ENCODE data around the gene PARK7.

The PARK7 gene

DNA sequence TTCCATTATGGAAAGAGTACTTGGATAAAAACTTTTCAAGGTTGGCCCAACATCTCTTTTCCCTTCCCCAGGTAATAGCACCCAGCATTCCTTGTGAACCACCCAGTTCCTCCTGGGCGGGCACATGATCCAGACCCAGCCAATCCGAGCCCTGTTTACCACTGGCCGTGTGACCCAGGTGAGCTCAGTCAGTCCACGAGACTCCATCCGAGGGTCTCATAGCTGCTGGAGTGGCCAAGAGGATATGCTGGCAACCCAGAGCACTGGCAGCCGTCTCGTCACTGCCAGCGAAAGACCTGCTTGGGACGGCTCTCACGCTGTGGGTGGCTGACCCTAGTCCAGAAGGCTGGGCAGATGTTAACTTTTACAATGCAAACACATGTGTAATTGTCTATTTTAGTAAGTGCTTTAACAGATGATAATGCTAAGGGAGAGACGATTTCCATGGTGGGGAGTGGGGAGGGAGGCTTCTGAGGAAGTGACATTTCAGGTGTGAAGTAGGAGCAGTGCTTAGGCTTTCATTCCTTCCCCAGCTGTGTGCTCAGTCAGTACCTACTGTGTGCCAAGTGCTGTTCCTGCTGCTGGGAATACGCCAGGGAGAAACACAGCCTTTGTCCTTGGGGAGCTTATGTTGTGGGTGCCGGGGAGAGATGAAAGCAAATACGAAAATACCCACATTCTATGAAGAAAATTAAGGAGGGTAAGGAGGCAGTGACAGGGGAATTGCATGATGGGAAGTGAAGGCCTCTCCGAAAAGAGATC lies 24.5 kb downstream of the PARK7 start:
- no peak for DNase-seq

- DNase-seq: no peak
Observed at GRCh38 chr1:7987528-7987927, 26.0 kb downstream of the PARK7 start.

DNA sequence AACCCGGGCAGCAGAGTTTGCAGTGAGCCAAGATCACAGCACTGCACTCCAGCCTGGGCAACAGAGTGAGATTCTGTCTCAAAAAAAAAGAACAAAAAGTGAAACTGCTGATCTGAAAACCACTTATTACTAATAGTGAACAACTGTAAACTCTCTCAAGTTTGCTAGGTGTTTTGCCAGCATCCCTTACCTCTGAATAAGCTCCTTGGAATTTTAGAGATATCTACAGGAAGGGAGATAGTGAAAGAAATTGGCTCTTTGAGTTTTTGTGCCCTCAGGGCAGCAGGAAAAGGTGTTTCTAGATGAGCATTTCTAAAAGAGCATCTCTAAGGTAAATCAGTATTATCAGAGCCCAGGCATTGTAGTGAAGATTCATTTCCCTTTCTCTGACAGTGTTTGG lies 27.1 kb downstream of the PARK7 start:
- DNase-seq: peak; percentile 9

DNA sequence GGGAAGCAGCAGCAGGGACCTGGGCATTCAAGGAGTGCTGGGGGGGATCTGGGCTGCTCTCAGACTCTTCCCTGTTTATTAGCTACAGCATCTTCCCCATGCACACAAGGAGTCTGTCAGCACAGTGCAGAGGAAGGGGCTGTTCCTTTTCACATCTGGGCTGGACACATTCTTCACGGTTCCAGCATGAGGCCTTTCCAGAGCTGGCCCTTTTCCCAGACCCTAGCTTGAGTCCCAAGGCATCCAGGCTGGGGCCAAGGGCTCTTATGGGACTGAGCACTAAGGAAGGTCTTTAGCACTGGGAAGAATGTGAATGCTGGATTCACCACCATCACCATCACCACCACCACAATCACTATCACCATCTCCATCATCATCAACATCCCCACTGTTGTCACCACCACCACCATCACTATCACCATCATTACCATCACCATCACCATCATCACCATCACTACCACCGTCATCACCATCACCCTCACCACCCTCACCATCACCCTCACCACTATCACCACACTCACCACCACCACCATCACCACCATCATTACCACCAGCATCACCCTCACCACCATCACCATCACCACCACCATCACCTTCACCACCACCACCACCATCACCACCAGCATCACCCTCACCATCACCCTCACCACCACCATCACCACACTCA lies 28.4 kb downstream of the PARK7 start:
- no peak for DNase-seq

- DNase-seq: no peak
Observed at GRCh38 chr1:7991504-7992440, 30.3 kb downstream of the PARK7 start.

DNA sequence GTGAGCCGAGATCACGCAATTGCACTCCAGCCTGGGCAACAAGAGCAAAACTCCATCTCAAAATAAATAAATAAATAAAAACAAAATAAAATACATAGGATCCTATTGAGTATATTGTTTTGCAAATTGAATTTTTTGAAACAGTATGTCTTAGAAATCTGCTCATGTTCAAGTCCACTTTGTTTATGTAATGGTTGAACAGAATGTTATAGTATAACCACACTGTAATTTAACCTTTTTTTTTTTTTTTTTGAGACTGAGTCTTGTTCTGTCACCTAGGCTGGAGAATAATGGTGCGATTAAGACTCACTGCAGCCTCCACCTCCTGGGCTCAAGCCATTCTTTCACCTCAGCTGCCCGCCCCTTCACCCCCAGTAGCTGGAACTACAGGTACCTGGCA lies 31.4 kb downstream of the PARK7 start:
- DNase-seq: no peak

DNA sequence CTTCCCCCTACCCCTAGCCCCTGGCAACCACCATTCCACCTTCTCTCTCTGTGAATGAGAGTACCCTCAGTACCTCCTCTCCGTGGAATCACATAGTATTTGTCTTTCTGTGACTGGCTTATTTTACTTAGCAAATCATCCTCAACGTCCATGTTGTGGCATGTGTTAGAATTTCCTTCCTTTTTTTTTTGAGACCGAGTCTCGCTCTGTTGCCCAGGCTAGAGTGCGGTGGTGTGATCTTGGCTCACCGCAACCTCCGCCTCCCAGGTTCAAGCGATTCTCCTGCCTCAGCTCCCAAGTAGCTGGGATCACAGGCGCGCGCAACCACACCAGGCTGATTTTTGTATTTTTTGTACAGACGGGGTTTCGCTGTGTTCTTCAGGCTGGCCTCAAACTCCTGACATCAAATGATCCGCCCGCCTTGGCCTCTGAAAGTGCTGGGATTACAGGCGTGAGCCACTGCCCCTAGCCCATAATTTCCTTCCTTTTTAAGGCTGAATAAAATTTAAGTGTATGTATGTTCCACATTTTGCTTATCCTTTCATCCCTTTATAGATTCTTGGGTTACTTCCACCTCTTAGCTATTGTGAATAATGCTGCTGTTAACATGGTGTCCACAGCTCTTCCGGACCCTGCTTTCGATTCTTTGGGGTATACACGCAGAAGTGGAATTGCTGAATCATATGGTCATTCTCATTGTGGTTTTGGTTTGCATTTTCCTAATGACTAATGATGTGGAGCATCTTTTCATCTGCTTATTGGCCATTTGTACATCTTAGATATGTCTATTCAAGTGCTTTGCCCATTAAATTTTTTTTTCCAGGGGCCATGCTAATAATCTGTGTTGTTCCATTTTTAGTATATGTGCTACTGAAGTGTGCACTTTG lies 32.3 kb downstream of the PARK7 start:
- DNase-seq: no peak

DNA sequence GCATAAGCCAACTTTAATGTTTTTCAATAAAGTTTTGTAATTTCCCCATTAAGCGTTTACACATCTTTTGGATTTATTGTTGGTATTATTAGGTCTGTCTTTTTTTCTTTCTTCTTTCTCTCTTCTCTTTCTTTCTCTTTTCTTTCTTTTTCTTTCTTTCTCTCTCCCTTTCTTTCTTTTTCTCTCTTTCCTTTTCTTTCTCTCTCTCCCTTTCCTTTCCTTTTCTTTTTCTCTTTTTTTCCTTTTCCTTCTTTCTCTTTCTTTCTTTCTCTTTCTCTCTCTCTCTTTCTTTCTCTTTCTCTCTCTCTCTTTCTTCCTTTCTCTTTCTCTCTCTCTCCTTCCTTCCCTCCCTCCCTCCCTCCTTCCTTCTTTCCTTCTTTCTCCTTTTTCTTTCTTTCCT lies 33.3 kb downstream of the PARK7 start:
- DNase-seq: no peak

DNA sequence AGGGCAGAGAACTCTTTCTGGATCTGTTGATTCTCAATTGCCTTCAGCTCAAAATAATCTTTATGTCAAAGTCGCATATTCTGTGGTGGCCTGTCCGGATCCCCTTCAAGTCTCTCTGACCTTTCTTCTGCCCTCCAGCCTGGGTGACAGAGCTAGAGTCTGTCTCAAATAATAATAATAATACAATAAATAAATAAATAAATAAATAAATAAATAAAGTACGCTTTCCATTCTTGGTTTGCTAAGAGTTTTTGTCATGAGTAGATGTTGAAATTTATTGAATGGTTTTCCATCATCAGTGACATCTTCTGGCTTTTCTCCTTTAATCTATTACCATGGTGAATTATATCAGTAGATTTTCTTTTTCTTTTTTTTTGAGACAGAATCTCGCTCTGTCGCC lies 33.9 kb downstream of the PARK7 start:
- no peak for DNase-seq

DNA sequence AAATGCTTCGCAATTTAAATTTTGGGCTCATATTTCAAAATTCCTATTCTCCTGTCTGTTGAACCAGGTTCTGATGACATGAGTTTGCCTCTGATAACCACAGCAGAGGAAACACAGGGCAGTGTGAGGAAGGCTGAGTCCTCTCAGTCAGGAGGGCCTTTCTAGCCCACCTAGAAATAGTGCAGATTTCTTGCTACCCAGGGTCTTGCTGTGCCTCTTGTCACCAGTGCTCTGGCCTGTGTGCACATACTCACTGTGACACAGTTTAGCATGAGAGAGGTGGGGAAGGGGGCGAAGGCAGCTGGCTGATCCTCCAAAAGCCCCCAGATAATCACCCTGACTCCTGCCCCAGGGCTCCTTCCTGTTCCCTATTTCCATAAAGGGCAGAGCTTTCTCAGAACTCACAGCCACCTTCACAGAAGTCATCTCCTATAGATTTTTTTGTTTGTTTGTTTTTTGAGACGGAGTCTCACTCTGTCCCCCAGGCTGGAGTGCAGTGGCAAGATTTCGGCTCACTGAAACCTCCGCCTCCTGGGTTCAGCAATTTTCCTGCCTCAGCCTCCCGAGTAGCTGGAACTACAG lies 40.9 kb downstream of the PARK7 start:
- DNase-seq: no peak

DNA sequence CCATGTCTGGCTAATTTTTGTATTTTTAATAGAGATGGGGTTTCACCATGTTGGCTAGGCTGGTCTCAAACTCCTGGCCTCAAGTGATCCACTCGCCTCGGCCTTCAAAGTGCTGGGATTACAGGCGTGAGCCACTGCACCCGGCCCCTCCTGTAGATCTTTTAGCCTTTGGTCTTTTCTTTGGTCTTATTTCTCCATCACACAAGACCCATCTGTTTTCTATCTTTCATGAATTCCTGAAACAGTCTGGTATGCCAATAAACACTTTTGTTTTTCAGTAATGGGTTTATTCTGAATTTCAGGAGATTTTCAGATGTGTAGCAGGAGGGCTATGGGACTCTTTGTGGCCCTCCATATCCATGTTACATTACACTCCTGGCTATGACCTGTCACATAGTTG lies 41.4 kb downstream of the PARK7 start:
- no peak for DNase-seq

- no peak for DNase-seq
Observed at GRCh38 chr1:8003438-8004112, 42.1 kb downstream of the PARK7 start.

DNA sequence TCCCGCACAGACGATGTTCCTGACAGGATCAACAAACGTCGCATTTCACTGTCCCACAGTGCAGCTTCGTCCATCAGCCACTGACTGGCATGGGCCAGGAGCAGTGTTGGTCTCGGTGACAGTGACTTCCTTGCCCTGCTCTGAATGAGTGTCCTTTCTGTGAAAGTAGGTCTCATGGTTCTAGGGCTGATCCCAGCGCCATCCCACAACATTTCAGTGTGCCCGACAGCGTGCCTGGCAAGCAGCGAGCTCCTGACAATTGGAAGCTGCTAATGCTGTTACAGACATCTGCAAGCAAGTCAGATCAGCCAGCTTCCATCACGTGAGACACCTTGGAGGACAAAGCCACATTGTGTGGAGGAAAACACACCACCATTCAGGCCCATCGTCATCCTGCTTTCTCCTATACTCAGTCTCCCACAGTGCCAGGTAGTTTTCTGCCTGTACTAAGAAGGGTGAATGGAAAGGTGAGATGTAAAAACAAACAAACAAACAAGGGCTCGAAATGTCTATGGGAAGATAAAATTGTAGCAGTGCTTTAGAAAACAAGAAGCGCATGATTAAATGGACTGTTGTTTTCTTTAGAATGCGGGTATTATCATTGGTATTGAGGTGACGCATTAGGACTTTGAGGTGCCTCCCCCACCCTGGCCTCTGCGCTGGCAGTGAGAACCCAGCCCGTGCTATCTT lies 42.7 kb downstream of the PARK7 start:
- DNase-seq: no peak

DNA sequence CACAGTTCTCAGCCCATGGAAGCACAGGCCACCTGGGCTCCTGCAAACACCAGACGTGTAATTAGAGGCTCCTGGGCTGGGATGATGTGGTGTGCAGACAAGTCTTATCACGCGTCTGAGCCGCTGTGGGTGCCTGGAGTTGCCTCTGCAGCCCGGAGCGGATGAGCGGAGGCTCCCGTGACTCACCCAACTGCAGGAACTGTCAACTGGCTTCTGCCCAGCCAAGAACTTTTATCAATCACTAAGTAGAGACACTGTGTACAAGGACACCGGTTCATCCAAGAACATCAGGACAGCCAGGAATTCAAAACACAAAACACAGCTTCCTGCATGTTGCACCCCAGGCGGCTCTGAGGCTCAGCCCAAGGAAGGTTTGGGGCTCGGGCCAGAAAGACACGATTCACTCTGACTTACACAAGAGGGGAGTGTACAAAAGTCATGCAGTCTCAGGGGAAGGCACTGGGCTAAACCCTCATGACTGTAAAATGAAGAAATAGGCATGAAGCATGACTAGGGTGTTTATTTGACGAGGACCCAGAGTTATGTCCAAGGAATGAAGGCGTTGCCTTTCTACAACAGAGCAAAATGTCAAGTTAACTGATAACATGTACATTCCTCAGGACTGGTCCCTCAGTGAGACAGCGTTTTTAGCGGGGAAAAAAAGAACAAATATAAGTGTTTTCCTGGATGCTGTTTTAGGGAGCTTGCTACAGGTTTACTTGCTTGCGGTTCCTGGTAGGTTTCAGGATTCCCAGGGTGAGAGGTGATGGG lies 43.5 kb downstream of the PARK7 start:
- peak; percentile 68 for DNase-seq

DNA sequence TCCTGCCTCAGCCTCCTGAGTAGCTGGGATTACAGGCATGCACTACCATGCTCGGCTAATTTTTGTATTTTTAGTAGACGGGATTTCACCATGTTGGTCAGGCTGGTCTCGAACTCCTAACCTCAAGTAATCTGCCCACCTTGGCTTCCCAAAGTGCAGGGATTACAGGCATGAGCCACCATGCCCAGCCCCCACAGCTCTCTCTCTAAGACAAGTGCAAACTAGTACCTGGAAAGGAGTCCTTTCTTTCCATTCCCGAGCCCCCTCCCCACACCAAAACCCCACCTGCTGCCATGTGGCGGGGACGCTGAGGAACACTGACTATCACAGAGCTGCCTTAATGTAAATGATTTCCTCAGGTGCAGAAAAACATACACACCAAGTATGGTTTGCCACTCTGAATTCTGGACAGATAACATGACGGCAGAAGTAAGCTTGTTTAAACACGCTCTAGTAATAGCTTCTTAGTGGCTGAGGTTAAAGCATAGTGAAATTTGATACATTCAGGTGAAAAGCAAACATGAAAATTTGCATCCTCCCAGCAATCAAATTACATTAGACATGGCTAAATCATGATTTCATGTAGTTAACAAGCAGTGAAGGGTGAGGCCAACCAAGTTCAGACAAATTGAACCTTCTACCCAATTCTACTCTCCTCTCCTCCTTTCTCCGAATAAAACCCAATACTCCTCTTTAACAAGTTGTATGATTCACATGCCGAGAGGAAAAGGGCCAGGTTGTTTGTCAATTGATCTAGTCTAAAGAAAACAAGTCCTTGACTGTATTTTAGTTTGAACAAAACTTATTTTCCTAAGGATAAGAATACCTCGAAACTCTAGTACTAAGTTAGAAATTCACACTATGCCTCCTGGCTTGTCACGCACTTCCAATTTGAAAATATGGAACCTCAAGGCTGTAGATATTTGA lies 44.8 kb downstream of the PARK7 start:
- no peak for DNase-seq

- no peak for DNase-seq
Observed at GRCh38 chr1:8009043-8010002, 47.8 kb downstream of the PARK7 start.

DNA sequence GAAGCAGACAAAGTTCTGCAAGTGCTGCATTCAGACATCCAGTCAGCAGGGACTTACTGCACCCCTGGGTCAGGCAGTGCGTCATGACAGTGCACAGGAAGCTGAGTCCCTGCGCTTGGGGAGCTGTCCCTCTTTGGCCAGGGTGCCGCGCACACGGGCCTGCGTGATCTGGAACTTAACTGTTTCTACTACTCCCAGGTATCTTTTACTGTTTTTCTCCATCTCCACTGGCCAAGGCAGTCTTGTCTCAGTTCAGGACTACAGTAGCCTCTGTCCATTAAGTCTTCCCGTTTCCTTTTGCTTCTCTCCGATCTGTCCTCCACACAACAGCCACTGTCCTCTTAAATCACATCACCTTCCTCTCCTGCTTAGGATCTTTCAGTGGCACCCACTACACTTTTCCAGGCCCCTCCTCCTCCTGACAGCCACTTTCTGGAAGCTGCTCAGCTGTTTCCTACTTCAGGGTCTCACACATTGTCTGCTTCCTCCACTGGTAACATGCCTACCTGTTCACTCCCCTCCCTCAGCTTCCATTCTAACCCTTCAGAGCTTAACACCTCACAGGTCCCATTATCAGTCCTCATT lies 48.7 kb downstream of the PARK7 start:
- DNase-seq: no peak

Data from kidney glomerular epithelial cell (primary cell).